ENCODE results near the gene SRL.

DNA sequence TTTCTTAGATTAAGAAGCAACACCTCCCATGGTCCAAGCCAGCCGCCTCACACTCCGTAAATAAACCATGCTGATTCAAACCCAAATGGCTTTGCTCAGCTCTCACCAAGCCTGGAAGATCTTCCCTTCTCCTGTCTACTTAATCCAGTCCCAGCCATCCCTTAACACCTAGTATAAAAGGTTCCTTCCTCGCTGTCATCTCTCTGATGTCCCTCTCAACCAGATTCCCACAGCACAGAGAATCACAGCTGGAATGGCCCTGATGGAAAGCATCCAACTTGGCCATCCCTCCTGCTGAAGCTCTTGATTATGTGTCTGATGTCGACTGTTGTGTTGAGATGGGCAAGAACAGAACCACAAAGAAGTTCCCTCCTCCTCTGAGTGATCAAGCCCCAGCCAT lies 75.1 kb downstream of the SRL start:
- TF ChIP-seq POLR2AphosphoS5 (IDR thresholded peaks at IDR 0.05; ENCODE audit: low read depth, low read length), result no peak
- TF ChIP-seq, protein P1, sequence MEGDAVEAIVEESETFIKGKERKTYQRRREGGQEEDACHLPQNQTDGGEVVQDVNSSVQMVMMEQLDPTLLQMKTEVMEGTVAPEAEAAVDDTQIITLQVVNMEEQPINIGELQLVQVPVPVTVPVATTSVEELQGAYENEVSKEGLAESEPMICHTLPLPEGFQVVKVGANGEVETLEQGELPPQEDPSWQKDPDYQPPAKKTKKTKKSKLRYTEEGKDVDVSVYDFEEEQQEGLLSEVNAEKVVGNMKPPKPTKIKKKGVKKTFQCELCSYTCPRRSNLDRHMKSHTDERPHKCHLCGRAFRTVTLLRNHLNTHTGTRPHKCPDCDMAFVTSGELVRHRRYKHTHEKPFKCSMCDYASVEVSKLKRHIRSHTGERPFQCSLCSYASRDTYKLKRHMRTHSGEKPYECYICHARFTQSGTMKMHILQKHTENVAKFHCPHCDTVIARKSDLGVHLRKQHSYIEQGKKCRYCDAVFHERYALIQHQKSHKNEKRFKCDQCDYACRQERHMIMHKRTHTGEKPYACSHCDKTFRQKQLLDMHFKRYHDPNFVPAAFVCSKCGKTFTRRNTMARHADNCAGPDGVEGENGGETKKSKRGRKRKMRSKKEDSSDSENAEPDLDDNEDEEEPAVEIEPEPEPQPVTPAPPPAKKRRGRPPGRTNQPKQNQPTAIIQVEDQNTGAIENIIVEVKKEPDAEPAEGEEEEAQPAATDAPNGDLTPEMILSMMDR (IDR thresholded peaks at IDR 0.05), result no peak
- TF ChIP-seq RAD21 (IDR thresholded peaks at IDR 0.05; ENCODE audit: low read length), result no peak
- TF ChIP-seq RCOR1 (IDR thresholded peaks at IDR 0.05; ENCODE audit: low read length), result no peak
- TF ChIP-seq EP300 (IDR thresholded peaks at IDR 0.05; ENCODE audit: borderline replicate concordance in 1 of 2, low read depth in 1 of 2, low read length in 1 of 2), result no peak
- no peak for TF ChIP-seq FOXJ3 (CRISPR knock-in tag; IDR thresholded peaks at IDR 0.05)
- TF ChIP-seq MXI1 (IDR thresholded peaks at IDR 0.05; ENCODE audit: low read depth, low read length), result no peak
- TF ChIP-seq RFX5 (IDR thresholded peaks at IDR 0.05; ENCODE audit: low read length), result no peak
- no peak for TF ChIP-seq NFIC (IDR thresholded peaks at IDR 0.05; ENCODE audit: borderline replicate concordance)
- TF ChIP-seq, protein P2, sequence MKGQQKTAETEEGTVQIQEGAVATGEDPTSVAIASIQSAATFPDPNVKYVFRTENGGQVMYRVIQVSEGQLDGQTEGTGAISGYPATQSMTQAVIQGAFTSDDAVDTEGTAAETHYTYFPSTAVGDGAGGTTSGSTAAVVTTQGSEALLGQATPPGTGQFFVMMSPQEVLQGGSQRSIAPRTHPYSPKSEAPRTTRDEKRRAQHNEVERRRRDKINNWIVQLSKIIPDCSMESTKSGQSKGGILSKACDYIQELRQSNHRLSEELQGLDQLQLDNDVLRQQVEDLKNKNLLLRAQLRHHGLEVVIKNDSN (IDR thresholded peaks at IDR 0.05; ENCODE audit: borderline replicate concordance, low read depth), result no peak
- no peak for TF ChIP-seq SMC3 (IDR thresholded peaks at IDR 0.05; ENCODE audit: low read depth, low read length)
- TF ChIP-seq TCF12 (IDR thresholded peaks at IDR 0.05), result no peak
